Adipose tissue (tissue), 3 donors: Measurements from ENCODE around the gene CAMK4. TPM values are rescaled to one million over a fixed set of nuclear protein-coding genes. Genes with fewer than 3 reads are reported as not detected.

Experiments used
- H3K27ac ChIP-seq: one replicate; pipeline ENCODE4 v1.5.1; 2013; ENCODE audit warnings: low read depth, low read length
- WGBS, 3 donors: extraction: QIAGEN DNeasy Blood & Tissue Kit; methylation state at CpG; one replicate each; pipeline ENCODE4 v1.1.7; 2013; 5-methylcytosine and 5-hydroxymethylcytosine counted together
- polyA plus RNA-seq, 3 donors: library from polyadenylated mRNA; stranded (reverse); fragments of 200-250 nt; gene quantifications; one replicate each; pipeline ENCODE4 v1.2.3, GENCODE V29; 2013
- donor health status: healthy with polysubstance abuse.
- donor health status: Bipolar disorder and iron deficiency.
- donor health status: healthy.

The CAMK4 gene
- polyA plus RNA-seq, 3 donors: 0.17 to 0.43 TPM; not detected in 1

DNA sequence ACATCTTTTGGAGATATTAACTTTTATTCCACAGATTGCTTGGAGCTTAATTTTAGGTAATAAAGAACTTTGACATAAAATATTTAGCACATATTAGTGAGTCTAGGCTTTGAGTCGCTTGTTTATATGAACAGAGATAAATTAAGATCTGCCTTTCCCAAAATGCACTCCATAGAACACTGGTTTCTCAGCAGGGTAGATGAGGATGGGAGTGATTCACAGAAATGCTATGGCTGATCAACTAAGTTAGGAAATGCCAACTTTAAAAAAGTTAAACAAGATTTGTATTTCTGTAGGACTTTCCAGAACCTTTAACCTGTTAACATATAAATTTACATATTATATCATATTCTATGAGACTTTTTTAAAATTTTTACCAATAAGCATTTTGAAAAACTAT lies 222.9 kb downstream of the CAMK4 start:
- no peak overlapping the region for H3K27ac ChIP-seq
- 82 to 89% (median 83%) methylated on average over 1 of the region's 1 CpG for WGBS, 3 donors

GRCh38 chr5:111447822-111448221 lies 223.6 kb downstream of the CAMK4 start:
- 8 to 23% (median 16%) methylated on average over 2 of the region's 2 CpGs for WGBS, 3 donors
- H3K27ac ChIP-seq: no peak overlapping the region

DNA sequence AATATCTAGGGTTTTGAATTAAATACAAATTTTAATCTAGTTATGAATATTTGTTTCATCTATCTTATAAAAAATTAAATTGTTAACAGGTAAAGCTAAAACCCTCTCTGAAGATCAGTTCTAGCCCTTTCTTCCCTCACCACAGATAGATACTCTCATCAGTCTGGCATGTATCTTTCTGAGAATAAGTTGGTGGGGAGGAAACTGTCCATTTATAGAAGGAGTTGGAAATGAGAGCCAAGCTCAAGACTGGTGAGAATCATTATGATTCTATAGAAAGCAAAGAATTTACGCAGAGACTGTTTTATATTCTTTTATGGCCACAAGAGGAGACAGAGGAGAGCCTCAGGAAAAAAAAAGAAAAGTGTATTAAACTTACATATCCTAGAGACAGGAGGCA lies 229.1 kb downstream of the CAMK4 start:
- no peak overlapping the region for H3K27ac ChIP-seq
- WGBS, 3 donors: 74 to 100% (median 89%) methylated on average over 1 of the region's 1 CpG

DNA sequence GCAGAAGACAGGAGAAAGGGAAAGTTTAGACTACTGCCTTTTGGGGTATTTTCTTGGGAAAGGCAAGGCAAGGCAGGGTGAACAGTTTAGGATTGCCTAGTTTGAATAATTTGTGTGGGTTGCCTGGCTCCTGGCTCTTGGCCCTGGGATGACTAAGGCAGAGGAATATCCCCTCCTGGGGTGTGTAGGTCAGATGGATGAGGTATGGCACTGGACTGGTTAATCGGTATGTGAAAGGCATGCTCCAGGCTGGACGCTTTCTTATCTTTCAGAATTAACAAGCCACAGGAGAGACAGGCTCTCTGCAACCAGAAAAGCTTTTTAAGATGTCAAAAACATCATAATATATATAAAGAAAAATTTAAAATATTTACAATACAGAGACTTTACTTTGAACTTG lies 229.6 kb downstream of the CAMK4 start:
- no peak overlapping the region for H3K27ac ChIP-seq
- 9 to 53% (median 52%) methylated on average over 2 of the region's 2 CpGs for WGBS, 3 donors

DNA sequence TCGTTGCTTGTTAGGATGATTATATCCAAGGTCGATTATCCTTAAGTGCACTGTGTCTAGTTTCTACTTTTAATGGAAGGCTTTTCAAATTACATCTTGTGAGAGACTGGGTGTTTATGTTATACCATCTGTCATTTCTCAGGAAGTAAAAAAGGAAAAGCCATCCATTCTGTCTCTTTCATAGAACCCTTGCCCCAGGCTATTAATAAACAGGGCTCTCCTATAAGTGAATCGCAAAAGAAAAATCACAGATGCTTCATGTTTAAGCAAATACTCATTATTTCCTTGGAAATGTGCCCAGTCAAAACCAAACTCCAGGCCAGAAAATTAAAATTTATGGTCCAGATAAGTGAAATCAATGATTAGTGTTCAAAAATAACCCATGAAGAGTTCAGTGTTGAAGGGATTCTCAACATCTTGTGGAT lies 230.0 kb downstream of the CAMK4 start:
- whole genome bisulfite sequencing, 3 donors: 9 to 52% (median 48%) methylated on average over 3 of the region's 3 CpGs

DNA sequence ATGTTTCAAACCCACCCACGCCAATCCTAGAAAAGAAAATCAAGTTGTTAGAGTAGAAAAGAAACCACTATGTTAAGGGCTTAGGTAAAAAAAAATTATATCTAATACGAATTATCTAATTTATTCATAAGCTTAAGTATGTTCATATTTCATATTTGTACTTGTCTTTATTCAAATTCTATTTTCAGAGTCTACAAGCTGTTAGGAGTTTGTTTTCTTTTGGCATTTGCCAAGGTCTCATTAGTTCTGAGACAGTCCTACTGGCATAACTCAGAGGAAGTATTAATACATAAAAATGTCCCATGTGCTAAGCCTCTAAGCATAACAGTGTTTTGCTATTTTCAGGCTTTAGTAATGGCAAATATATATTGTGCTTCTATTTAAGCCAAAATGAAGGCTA lies 230.6 kb downstream of the CAMK4 start:
- WGBS, 3 donors: 47 to 75% (median 73%) methylated on average over 2 of the region's 2 CpGs
- no peak overlapping the region for H3K27ac ChIP-seq

More for the DNA sequence above, 230.0 kb downstream of the CAMK4 start:
- no peak overlapping the region for H3K27ac ChIP-seq

DNA sequence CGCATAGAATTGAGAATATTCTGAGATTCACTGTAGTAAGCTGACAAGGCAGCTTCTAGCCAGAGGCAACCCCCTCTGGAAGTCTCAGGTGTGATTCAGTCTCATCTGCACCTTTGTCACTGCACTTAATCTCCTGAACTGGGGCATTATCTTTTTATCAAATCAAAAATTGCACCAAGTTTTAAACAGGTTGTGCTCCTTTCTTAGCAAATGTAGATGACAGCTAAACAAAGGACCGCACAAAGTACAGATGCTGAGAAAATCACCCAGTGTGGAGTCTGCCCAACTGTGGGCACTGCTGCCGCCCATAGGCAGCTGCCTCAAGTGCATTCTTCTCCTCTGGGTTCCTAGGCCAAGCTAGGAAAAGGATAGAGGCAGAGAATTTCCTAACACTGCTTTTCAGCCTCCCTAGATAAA lies 237.1 kb downstream of the CAMK4 start:
- 35 to 76% (median 75%) methylated on average over 3 of the region's 3 CpGs for WGBS, 3 donors
- no peak overlapping the region for H3K27ac ChIP-seq

DNA sequence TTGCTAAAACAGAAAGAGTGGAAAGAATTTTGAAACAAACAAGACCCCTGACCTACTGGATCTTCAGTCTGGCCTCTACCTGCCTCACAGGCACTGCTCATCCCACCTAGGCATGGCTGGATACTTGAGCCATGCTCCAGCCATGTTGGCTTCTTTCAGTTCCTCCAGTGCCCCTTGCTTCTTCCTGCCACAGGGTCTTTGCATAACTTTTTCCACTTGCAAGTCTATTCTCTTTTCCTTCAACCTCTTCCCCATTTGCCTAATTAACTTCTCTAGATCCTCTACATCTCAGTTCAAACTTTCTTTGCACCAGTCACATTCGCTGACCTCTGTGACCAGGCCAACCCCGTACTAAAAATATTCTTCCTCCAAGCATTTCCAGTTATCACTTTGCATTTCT lies 237.8 kb downstream of the CAMK4 start:
- WGBS, 3 donors: 71 to 86% (median 78%) methylated on average over 2 of the region's 2 CpGs
- H3K27ac ChIP-seq: no peak overlapping the region

DNA sequence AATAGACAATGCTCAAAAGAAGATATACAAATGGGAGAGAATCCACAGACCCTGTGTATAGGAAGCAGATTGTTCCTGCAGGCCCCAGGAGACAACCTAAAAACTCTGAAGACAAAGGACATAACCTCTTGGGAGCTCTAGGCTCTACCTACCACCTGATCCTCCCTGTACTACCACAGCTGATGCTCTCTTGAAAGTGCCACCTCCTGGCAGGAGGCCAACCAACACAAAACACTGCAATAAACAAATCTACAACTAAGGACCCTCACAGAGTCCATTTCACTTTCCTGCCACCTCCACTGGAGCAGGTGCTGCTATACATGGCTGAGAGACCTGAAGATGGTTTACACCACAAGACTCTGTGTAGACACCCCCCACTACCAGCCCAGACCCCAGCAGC lies 239.1 kb downstream of the CAMK4 start:
- H3K27ac ChIP-seq: no peak overlapping the region

DNA sequence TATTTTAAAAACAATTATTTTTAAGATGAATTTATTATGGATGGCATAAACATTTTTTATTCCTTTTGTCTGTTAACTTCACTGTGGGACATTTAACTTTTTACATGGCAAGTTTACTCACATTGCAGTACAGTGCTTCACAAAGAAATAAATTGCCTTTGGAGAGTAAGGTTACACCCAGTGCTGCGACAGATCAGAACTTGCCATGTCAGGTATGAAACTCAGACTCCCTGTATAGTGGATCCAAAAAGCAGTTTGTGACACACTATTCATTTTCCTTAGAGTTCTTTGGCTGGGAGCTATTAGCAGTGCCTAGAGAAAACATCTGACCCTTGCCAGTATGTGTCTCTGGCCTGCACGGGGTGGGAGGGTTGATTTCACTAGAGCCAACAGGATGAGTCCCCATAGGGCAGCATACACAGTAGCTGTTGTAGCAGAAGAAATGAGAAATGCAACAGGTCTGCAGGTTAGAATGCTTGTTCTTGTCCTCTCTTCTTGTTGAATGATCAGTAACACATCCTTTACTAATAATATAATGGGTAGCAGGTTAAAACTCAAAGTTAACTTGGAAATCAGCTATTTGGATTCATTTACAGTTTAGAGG lies 245.2 kb downstream of the CAMK4 start:
- WGBS, 3 donors: 71 to 80% (median 79%) methylated on average over 2 of the region's 2 CpGs
- H3K27ac ChIP-seq: no peak overlapping the region

DNA sequence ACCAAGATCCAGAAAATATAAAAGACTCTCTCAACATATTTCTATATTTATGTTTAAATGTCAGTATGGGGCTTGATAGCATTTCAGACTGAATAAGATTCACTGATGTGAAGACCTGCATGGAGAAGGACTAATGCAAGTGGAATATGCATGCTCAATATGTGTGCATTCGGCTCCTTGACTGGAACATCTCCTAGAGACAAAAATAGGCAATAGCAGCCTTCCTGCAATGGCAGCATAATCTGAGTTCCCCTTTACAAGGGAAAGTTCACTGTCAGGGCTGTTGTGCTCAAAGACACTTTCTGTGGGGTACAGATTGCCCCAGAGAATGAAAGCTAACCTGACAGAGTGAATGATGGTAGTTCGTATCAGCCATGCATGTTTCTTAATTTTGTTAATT lies 245.7 kb downstream of the CAMK4 start:
- 63 to 76% (median 65%) methylated on average over 2 of the region's 2 CpGs for WGBS, 3 donors
- H3K27ac ChIP-seq: no peak overlapping the region

- WGBS, 3 donors: 93 to 95% (median 93%) methylated on average over 3 of the region's 3 CpGs
These were observed 247.9 kb downstream of the CAMK4 start for GRCh38 chr5:111472096-111472495.

DNA sequence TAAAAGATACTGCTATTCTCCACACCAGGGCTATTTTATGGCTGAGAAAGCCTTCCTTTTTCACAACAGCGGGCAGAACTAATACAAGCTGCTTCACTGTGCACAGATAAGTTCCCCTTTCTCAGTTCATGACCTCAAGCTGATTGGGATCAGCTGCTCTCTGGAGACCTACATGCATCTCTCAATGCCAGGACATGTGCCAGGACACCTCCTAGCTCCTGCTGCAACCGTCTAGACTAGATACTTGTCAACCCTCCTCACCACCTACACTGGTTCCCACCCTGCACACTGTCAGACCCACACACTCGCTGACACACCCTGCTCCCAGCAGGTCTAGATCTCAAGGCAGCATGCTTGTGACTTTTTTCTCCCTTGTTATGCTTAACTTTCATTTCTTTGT lies 248.4 kb downstream of the CAMK4 start:
- H3K27ac ChIP-seq: no peak overlapping the region
- 54 to 80% (median 60%) methylated on average over 3 of the region's 3 CpGs for WGBS, 3 donors

More at GRCh38 chr5:111472096-111472495, 247.9 kb downstream of the CAMK4 start:
- no peak overlapping the region for H3K27ac ChIP-seq

DNA sequence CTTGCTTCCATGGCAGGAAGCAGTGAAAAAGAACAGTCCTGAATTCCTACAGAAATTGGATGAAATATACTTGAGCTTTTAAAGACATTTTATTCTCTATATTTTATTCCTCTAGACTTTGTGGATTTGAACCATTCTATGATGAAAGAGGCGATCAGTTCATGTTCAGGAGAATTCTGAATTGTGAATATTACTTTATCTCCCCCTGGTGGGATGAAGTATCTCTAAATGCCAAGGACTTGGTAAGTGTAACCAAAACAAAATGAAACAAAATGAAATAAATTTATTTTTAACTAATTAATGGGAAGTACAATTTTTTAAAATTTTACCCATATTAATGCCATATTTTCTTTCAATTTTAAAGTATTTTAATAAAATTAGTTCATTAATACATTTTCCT lies 254.1 kb downstream of the CAMK4 start:
- 73 to 81% (median 81%) methylated on average over 1 of the region's 1 CpG for WGBS, 3 donors
- H3K27ac ChIP-seq: no peak overlapping the region

GRCh38 chr5:111478898-111479297 lies 254.7 kb downstream of the CAMK4 start:
- H3K27ac ChIP-seq: no peak overlapping the region
- 94 to 96% (median 96%) methylated on average over 2 of the region's 2 CpGs for WGBS, 3 donors

DNA sequence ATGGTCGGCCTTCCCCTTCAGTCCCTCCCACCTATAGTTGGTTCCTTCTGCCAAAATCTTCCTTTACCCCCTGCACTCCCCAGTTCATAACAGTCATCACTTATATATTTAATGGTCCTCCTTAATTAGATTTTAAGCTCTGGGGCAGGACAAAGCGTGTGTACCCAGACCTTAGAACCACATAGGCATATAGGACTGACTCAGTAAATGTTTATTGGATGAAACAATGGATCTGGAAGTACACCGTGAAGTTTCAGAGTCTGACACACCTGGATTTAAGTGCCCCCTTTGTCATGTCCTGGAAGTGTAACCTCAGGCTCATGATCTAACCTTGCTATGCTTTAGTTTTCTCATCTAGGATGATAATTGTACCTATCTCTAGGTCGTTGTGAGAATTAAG lies 256.2 kb downstream of the CAMK4 start:
- H3K27ac ChIP-seq: no peak overlapping the region
- WGBS, 3 donors: 60 to 65% (median 60%) methylated on average over 4 of the region's 4 CpGs

DNA sequence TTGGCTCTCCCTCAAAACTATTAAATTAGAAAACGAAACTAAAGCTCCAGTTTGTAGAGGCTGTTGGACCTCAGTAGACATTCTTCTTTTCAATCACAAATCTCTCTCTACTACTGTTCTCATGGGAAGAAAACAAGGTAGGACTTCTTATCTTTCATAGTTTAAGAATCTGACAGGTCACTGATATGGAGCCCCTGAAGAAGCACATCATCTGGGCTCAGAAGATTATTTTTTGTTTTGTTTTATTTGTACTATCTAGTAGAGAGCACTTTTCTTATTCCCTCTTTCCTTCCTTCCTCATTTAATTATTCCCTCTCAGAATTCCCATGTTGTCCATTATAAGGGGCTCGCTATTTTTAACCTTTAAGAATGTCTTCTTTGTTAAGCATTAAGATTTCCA lies 261.9 kb downstream of the CAMK4 start:
- H3K27ac ChIP-seq: no peak overlapping the region
- 43 to 51% (median 45%) methylated on average over 2 of the region's 2 CpGs for WGBS, 3 donors

- no peak overlapping the region for H3K27ac ChIP-seq
These were observed 262.7 kb downstream of the CAMK4 start for GRCh38 chr5:111486926-111487325.

DNA sequence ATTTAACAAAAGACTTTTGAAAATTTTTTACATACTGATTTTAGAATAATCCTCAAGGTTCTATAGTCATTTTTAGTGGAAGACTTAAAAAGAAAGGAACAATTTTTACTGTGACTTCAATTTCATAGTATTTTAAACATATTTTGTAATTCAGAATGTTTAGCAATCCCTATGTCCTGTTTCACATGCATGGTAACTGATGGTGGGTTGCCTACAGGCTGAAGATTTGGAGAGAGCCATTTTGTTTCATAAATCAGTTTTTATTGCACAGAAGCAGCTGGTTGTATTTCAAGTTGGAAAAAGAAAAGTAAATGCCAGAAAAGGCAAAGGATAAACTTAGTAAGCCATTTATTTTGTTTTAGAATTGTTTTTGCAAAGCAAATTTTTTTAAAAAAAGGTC lies 264.2 kb downstream of the CAMK4 start:
- no peak overlapping the region for H3K27ac ChIP-seq

- WGBS, 3 donors: 55 to 73% (median 62%) methylated on average over 2 of the region's 2 CpGs
- no peak overlapping the region for H3K27ac ChIP-seq
These were observed 268.8 kb downstream of the CAMK4 start for GRCh38 chr5:111493031-111493430.
